ENCODE data around the gene BICD1.

BICD1 gene

DNA sequence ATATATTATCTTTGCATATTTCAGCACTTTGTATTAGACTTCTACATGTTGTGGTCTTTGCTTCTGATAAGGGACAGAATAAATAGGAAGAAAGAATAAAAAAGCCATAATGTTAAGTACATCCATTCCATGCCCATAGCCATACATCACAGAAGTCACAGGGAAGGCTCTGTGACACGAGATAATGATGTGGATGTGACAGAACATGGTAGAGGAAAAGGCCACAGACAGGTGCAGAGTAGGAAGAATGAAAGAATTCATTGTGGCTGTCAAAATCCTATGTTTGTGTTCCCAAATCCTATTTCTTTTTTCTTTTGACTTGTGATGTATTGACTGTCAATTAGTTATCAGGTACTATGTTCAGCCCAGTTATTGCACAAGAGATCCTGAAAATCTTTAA is 38.4 kb downstream of the BICD1 start:
- TF ChIP-seq TEAD4 (IDR thresholded peaks at IDR 0.05) = no peak
- TF ChIP-seq ZBTB7A (IDR thresholded peaks at IDR 0.05; ENCODE audit: low read depth) = no peak
- no peak for TF ChIP-seq EP300 (IDR thresholded peaks at IDR 0.05; ENCODE audit: borderline replicate concordance)
- TF ChIP-seq YY1 (IDR thresholded peaks at IDR 0.05; ENCODE audit: low read depth) = no peak
- TF ChIP-seq, protein P1, sequence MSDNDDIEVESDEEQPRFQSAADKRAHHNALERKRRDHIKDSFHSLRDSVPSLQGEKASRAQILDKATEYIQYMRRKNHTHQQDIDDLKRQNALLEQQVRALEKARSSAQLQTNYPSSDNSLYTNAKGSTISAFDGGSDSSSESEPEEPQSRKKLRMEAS (IDR thresholded peaks at IDR 0.05) = no peak
- no peak for TF ChIP-seq CREB1 (IDR thresholded peaks at IDR 0.05; ENCODE audit: low read depth)
- no peak for TF ChIP-seq TAF1 (IDR thresholded peaks at IDR 0.05; ENCODE audit: low read depth)
- TF ChIP-seq EGR1 (IDR thresholded peaks at IDR 0.05) = no peak
- no peak for TF ChIP-seq RAD21 (IDR thresholded peaks at IDR 0.05; ENCODE audit: low read depth)

DNA sequence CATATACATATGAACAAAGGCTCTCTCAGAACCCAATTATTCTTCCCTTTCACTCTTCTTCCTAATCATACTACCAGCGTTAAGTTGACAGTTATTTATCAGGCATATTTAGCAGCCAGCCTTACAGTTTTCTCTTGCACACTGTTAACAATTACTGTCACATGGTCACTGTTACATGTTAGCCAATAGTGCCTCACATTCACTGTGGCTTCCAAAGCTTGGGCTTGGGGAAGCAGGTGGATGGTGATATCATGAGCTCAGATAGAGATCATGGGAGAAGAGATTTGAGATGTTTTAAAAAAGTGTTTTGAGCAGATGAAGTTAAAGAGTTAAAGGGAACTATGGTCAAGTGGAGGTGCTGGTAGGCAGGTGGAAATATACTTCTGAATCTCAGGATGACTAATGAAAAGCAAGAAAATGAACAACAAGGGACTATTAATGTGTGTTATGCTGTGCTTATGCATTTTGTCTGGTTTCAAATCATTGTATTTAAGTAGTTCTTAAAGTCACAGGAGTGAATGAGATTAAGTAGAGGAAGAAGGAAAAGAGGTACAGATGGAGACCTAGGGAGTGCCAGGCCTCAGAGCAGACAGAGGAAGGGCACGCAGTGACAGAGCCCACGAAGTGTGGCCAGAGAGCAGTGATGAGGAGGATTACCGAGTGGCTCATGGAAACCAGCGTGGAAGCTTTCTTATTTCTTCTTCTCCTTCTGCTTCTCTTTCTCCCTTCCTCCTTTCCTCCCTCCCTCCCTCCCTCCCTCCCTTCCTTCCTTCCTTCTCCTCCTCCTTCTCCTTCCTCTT is 39.6 kb downstream of the BICD1 start:
- TF ChIP-seq TEAD4 (IDR thresholded peaks at IDR 0.05) (no peak), CREB1 (IDR thresholded peaks at IDR 0.05; ENCODE audit: low read depth) (no peak), EP300 (IDR thresholded peaks at IDR 0.05; ENCODE audit: borderline replicate concordance) (no peak)

DNA sequence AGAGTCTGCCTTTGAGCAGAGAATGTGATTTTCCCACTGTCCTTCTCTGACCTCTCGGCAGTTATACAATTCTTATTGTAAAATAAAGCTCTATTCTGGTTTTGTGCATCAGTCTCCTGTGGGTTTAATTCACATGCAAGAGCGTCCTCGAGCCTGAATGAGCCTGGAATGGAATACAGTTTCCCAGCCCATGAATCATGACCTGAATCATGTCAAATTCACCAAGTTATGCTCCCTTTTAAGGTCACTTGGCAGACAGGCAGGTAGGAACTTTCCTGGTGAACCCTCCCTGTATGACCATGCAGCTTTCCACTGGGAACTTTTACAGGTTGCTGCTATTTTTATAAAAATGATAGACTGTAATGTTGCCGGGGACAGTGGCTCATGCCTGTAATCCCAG is 41.7 kb downstream of the BICD1 start:
- TF ChIP-seq ZBTB7A (IDR thresholded peaks at IDR 0.05; ENCODE audit: low read depth) = no peak
- TF ChIP-seq, protein P2, sequence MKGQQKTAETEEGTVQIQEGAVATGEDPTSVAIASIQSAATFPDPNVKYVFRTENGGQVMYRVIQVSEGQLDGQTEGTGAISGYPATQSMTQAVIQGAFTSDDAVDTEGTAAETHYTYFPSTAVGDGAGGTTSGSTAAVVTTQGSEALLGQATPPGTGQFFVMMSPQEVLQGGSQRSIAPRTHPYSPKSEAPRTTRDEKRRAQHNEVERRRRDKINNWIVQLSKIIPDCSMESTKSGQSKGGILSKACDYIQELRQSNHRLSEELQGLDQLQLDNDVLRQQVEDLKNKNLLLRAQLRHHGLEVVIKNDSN (IDR thresholded peaks at IDR 0.05) = no peak
- TF ChIP-seq TAF1 (IDR thresholded peaks at IDR 0.05; ENCODE audit: low read depth) = no peak
- TF ChIP-seq TCF12 (IDR thresholded peaks at IDR 0.05; ENCODE audit: low read depth) = no peak
- no peak for TF ChIP-seq FOXM1 (IDR thresholded peaks at IDR 0.05; ENCODE audit: borderline replicate concordance, low read depth)
- TF ChIP-seq, protein P3, sequence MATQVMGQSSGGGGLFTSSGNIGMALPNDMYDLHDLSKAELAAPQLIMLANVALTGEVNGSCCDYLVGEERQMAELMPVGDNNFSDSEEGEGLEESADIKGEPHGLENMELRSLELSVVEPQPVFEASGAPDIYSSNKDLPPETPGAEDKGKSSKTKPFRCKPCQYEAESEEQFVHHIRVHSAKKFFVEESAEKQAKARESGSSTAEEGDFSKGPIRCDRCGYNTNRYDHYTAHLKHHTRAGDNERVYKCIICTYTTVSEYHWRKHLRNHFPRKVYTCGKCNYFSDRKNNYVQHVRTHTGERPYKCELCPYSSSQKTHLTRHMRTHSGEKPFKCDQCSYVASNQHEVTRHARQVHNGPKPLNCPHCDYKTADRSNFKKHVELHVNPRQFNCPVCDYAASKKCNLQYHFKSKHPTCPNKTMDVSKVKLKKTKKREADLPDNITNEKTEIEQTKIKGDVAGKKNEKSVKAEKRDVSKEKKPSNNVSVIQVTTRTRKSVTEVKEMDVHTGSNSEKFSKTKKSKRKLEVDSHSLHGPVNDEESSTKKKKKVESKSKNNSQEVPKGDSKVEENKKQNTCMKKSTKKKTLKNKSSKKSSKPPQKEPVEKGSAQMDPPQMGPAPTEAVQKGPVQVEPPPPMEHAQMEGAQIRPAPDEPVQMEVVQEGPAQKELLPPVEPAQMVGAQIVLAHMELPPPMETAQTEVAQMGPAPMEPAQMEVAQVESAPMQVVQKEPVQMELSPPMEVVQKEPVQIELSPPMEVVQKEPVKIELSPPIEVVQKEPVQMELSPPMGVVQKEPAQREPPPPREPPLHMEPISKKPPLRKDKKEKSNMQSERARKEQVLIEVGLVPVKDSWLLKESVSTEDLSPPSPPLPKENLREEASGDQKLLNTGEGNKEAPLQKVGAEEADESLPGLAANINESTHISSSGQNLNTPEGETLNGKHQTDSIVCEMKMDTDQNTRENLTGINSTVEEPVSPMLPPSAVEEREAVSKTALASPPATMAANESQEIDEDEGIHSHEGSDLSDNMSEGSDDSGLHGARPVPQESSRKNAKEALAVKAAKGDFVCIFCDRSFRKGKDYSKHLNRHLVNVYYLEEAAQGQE (IDR thresholded peaks at IDR 0.05; ENCODE audit: low read depth) = no peak
- TF ChIP-seq CEBPB (IDR thresholded peaks at IDR 0.05) = no peak
- TF ChIP-seq NFIC (IDR thresholded peaks at IDR 0.05) = no peak
- TF ChIP-seq RAD21 (IDR thresholded peaks at IDR 0.05; ENCODE audit: low read depth) = no peak
- no peak for TF ChIP-seq TEAD4 (IDR thresholded peaks at IDR 0.05)
- TF ChIP-seq, protein P1 (IDR thresholded peaks at IDR 0.05) = no peak
- no peak for TF ChIP-seq CREB1 (IDR thresholded peaks at IDR 0.05; ENCODE audit: low read depth)
- TF ChIP-seq YY1 (IDR thresholded peaks at IDR 0.05; ENCODE audit: low read depth) = no peak
- no peak for TF ChIP-seq EP300 (IDR thresholded peaks at IDR 0.05; ENCODE audit: borderline replicate concordance)

DNA sequence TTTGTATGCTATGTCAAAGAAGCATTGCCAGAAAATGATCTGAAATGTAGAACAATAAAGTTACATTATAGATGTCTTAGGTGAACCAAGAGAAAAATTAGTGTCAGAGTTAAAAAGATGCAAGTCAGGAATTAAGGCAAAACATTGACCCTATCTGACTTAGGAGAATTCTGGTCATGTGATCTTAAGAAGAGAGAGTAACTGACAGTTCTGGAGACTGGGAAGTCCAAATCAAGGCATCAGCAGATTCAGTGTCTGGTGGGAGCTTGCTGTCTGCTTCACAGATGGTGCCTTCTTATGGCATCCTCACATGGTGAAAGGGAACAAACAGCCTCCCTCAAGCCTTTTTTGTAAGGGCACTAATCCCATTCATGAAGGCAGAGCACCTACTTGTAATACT is 42.8 kb downstream of the BICD1 start:
- TF ChIP-seq, protein P1 (IDR thresholded peaks at IDR 0.05) = no peak
- TF ChIP-seq EGR1 (IDR thresholded peaks at IDR 0.05) (no peak), CEBPB (IDR thresholded peaks at IDR 0.05) (no peak), ZBTB7A (IDR thresholded peaks at IDR 0.05; ENCODE audit: low read depth) (no peak), YY1 (IDR thresholded peaks at IDR 0.05; ENCODE audit: low read depth) (no peak), CREB1 (IDR thresholded peaks at IDR 0.05; ENCODE audit: low read depth) (no peak)

DNA sequence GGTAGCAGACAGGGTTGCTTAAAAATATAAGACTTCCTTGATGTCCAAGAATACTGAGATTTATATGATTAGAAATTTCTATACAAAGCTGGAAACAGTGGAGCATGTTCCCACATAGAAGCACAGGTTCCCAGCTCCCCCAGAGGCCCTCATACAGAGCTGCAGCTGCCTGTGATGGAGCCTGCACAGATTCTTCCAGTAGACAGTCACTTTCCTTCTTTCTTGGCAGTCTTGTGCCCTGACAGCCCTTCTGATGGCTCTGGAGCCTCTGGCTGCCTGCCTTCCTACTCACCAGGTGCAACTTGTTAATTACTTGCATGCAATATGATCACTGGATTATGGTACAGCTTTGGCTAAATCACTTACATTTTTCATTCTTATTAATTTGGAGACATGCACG is 44.4 kb downstream of the BICD1 start:
- TF ChIP-seq YY1 (IDR thresholded peaks at IDR 0.05; ENCODE audit: low read depth) (no peak), TEAD4 (IDR thresholded peaks at IDR 0.05) (no peak), TAF1 (IDR thresholded peaks at IDR 0.05; ENCODE audit: low read depth) (no peak), FOXM1 (IDR thresholded peaks at IDR 0.05; ENCODE audit: borderline replicate concordance, low read depth) (no peak), NFIC (IDR thresholded peaks at IDR 0.05) (no peak), TCF12 (IDR thresholded peaks at IDR 0.05; ENCODE audit: low read depth) (no peak), RAD21 (IDR thresholded peaks at IDR 0.05; ENCODE audit: low read depth) (no peak), EP300 (IDR thresholded peaks at IDR 0.05; ENCODE audit: borderline replicate concordance) (no peak), CEBPB (IDR thresholded peaks at IDR 0.05) (no peak), EGR1 (IDR thresholded peaks at IDR 0.05) (no peak), ZBTB7A (IDR thresholded peaks at IDR 0.05; ENCODE audit: low read depth) (no peak), CREB1 (IDR thresholded peaks at IDR 0.05; ENCODE audit: low read depth) (no peak)
- TF ChIP-seq, protein P3 (IDR thresholded peaks at IDR 0.05; ENCODE audit: low read depth) = no peak
- TF ChIP-seq, protein P1 (IDR thresholded peaks at IDR 0.05) = no peak
- TF ChIP-seq, protein P2 (IDR thresholded peaks at IDR 0.05) = no peak
